NCI-H748 treated with DMSO at 0.1 percent for 48 hours (cell line): ENCODE measurements around the gene REN.

Source experiments
- DNase-seq: peaks from one replicate; lab custom pipeline; 2025; lab: John Stamatoyannopoulos, UW

Gene REN

DNA sequence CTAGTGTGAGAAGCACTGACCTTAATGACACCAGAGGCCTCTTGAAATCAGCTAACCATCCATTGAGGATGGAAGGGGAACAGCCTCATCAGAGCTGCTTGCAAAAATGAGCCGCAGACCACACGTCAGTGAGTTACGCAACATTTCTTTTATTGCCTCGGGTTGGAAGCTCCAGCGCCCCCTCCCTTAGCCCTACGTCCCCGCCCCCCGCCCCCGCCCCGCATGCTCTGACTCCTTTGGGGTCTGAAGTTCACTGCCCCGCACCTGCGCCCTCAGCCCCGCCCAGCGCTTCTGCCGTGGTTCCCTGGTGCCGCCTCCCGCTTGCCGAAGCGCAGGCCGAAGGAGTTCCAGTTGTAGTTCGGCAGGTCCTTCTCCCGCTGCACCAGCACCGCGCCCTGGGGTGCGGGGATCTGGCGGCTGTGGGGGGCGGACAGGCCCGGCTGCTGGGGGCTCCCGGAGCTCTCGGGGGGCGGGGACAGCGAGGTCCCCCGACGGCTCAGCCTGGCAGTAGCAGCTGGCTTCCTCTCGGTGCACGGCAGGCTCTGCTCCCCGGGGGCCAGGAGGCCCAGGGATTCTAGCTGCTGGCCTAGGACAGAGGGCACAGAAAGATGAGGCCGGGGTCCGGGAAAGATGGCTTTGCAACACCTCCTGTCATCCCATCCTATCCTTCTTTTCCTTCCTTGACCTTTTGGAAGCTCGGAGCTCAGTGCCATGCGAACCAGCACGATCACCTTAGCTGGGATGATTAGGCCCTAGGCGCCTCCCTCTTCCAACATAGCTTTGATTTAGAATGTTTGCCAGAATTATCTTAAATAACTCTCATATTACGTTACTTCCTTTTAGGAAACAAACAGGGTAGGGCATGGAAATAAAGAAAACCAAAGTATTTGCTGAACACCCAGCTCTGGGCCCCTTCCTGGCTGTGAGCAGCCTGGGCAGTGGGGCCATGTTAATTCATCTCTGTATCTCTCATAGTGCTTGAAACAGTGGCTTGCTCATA, 24.4 kb upstream of the REN start:
- no peak for DNase-seq

DNA sequence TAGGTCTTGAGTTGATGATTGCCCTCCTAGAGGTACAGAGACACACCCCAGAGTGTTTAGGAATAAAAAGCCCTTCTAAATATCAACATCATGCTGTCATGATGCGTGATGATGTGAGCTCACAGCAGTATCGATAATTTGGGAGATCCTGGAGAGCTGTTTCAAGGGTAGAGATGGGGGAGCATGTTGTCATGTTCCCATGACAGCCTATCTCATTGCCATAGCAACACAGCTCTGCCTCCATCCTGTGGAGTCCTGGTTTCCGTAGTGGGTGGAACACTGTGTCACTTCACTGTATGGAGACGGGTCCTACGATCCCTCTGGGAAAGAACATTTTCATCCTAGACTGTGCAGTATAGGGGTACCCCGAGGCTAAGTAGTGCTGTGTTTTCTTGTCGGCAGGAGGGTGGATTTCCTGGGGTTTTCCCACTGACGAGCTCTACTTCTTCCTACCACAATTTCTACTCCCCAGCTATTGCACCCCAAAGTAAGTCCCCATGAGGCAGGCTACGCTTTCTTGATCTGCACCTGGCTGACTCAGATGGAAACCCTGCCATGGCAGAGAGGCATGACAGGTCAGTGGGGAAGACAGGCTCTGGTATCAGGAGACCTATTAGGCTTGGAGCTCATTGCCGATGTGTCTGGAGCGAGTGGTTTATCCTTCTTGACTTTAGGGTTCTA, 23.0 kb upstream of the REN start:
- DNase-seq, result no peak

DNA sequence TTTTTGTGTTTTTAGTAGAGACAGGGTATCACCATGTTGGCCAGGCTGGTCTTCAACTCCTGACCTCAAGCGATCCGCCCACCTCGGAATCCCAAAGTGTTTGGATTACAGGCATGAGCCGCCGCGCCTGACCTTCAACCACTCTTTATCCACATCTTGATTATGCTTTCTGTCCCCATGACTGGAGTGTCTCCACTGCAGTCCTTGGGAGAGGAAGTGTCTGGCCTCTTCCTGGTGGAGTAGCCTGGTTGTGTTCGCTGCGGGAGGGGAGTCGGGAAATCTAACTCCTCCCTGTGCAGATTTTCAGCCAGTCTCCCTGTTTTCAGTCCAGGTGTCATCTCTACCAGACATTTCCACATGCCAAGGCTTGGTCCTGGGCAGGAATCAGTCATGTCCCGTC, 20.5 kb upstream of the REN start:
- DNase-seq, result no peak

DNA sequence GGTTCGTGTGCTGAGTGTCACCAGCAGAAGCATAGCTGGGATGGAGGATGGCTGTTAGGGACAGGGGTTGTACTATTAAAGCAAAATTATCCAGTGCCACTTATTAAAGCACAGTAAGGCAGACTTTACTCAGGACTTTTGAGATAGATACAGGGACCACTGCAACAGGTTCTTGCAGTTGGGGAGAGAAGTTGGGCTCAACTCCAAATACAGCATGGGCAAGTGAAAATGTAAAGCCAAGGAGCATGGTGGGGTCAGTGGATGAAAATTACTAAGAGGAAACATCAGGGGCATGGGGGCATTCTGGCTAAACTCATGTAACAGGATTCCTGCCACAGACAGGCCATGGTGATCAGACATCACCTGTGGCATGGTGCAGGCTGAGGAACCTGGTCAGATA, 15.0 kb upstream of the REN start:
- no peak for DNase-seq

DNA sequence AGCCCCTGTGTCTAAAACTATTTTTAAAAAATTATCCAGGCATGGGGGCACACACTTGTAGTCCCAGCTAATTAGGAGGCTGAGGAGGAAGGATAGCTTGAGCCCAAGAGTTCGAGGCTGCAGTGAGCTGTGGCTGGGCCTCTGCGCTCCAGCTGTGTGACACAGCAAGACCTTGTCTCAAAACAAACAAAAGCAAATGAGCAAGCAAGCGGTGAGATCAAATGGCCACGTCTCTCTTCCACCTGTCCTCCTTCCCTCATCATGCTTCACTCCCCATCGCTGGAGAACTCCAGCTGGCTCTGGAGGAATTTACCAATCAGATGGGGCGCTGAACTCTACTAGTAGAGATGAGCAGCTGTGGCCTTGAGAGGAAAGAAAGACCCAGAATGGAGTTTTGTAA, 14.0 kb upstream of the REN start:
- no peak for DNase-seq

DNA sequence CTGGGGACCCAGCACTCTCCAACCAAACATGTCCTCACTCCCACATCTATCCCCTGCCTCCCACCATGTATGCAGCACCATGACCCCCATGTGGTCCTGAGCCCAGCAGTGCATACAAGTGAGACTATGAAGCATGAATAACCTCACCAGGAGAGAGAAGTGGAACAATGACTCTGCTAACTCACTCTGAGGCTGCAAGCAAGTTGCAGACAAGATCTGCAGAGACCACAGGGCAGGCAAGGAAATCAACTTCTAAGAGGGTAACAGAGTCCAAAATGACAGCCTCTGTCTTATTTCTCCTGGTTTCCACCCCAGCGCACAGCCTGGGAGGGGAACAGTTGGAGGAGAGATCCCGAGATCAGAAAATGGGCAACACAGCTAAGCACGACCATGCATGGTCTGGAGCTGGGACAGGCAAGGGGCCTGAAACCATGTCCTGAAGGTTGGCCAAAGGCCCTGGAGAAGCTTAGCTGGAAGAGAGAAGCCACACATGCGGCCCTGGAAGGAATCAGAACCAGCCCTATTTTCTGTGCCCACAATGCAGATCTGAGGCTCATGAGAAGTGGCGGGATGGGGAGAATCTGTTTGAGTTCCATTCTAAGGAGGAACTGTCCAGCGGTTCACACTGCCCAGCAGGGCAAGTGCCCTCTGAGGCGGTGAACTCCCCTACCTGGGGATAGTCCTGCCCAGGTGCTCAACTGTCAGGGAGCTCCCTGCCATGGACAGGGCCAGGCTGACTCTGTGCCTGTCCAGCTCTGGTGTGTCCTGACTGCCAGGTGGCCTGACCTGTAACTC, 12.5 kb upstream of the REN start:
- DNase-seq, result no peak

DNA sequence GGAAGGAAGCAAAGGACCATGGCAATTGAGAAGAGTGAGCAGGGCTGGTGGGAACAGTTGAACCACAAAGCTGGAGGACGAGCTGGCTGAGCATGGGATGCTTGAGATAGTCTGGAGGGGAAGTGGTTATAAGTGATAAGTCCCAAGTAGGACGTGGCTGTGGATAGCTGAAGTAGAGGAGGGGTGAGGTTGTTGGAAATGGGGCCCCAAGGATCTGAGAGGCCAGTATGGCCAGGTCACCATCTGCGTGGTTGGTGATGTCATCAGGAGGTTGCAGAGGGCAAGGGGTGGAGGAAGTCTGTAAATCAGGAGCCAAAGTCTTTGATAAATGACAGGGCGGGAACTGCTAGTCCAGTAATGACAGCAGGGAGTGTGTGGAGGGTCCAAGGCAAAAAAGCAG, 11.0 kb upstream of the REN start:
- DNase-seq, result no peak

DNA sequence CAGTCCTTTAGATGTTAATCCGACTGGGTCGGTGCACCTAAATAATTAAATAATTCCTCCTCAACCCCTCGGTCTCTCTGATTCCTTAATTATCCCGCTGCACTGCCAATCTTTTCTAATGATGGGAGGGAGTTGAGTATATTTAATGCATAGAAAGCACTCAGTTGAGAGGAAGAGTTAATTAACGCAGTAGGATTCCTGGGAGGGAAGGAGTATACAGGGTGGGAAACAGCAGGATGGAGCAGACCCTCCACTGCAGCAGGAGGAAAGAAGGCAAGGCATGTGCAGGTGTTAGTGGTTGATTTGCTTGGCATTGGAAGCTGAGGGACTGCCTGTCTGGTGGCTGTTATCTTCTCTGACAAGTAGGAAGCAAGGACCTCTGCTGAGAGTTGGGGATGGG, 9.9 kb upstream of the REN start:
- DNase-seq, result no peak

DNA sequence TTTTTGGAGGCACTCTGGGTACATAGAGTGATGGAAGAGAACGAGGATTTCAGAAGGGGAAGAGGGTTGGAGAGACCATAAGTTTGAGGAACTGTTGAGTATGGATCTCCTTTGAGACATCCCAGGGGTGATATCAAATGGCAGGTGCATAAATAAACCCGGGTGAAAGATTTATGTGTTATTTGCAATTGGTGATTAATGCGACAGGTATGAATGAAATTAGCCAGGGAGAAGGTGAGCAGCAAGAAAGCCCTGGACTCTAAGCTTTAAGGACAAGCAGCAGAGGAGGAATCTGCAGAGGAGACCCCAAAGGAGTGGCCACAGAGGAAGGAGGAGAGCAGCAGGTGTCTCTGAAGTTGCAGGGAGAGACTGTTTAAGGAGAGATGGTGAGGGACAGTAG, 8.8 kb upstream of the REN start:
- no peak for DNase-seq

DNA sequence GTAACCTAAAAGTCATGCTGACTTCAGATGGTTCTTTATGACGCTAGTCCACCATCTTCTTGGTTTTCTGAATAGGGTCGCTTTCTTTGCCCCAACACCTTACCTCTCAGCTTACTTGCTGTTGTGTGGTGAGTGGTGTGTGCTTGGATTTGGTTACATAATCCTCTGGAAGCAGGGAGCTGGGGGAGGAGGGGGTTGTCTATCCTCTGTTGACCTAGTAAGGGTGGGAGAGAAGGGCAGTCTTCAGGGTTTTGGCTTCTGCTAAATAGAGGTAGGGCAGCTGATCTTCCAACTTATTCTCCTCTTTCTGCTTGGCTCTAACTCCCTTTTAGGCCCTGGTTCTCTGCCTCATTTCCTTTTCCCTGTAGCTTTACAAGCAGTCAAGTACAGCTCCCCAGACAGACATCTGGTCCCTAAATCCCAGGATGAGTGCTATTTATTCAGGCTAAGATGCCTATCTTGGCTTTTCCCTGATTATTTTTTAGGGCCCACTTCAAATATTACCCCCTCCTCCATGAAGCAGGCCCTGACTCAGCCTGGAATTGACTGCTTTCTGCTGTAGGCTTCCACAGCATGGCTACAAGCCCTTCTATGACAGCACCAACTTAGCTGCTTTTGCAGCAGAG, 6.4 kb upstream of the REN start:
- no peak for DNase-seq

DNA sequence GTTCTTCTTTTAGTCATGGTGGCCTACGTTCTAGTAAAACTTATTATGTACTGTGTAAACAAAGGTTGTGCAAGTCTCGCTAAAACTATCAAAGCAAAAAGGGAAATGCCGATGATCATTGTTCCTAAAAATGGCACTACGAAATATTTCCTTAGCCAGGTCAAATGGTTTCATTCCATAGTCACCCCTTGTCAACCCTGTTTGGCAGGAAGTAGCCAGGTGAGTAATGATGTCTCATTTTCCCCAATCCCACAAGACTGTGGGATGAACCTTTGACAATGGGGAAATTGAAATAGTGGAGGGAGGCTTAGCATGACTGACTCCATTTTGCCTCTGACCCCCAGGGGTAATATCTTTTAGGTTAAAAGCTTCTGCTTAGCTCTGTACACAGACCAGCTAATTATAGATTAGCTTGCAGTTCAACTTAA, 5.6 kb upstream of the REN start:
- no peak for DNase-seq

DNA sequence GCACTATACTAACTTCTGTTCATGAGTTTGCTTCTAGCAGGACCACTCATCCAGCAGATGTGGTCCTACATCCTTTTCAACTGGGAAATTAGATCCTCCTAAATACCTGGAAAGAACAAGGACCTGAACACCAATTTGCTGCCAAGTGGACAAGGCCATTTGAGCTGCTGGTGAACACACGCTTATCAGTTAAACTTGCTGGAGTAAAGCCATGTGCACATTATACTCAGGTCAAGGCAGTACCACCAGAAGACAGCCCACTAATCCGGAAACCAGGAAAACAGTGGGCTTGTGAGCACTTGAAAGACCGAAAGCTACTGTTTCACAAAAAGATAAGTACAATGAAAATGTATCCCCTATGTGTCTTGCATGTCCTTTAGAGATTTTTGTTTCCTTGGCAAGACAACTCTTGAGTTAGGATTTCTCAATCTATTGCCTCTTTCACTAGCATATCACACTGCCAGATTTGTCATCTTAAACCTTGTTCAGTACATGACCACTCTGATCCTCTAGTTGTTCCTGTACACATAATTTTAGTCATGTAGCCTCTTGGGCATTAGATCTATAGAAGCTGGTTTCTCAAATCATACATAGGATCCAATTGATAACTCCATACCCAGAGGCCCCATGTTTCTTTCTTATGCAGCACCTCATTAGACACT, 4.5 kb upstream of the REN start:
- DNase-seq, result no peak

DNA sequence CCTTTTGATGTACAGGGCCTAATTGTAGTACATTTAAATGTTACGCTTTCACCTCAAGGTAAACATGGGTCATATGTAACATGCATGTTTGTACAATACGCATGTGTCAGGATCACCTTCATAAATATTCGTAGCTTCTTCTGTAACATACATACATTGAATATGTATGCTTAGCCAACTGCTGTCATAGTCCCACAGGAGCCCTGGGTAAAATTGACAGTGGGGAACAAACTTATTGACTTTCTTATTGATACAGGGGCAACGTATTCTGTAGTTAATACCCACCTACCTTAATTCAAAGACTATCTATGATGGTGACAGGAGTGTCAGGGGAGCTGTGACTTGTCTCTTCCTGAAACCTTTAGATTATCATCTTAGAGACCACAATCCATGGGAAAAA, 3.7 kb upstream of the REN start:
- DNase-seq, result no peak

DNA sequence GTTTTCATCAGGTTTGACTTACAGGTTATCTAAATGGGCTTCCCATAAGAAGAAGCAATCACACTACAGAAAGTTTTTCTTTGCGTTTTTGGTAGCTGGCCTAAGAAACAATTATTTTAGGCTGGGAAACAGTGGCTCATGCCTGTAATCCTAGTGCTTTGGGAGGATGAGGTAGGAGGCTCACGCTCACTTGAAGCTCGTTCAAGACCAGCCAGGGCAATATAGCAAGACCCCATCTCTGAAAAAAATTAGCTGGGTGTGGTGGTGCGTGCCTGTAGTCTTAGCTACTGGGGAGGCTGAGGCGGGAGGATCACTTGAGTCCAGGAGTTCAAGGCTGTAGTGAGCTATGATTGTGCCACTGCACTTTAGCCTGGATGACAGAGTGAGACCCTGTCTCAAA, 1.6 kb upstream of the REN start:
- DNase-seq, result no peak

DNA sequence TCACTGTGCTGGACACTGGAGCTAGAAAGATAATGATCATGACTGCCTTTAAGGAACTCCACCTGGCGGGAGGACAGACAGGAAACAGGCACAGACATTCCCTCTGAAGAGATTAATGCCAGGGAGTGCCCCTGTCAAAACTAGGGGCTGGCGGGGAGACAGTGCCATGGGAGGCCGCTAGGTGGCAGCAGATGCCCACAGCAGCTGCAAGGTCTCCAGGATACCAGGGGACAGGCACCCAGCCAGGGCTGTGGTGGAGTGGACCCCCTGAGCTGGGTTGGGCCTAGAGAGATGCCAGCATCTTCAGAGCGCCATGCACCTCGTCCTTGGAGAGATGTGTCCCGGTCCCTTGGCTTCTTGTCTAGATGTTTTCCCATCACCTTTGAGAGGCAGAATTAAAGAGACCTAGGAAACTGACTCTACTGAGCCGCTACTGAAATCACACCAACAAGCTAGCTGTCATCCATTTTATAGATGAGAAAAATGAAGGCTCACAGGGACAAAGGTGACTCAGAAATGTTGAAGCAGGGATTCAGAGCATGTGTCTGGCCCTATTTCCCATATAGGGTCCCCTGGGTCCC, 3.6 kb downstream of the REN start:
- DNase-seq, result peak; percentile 45

DNA sequence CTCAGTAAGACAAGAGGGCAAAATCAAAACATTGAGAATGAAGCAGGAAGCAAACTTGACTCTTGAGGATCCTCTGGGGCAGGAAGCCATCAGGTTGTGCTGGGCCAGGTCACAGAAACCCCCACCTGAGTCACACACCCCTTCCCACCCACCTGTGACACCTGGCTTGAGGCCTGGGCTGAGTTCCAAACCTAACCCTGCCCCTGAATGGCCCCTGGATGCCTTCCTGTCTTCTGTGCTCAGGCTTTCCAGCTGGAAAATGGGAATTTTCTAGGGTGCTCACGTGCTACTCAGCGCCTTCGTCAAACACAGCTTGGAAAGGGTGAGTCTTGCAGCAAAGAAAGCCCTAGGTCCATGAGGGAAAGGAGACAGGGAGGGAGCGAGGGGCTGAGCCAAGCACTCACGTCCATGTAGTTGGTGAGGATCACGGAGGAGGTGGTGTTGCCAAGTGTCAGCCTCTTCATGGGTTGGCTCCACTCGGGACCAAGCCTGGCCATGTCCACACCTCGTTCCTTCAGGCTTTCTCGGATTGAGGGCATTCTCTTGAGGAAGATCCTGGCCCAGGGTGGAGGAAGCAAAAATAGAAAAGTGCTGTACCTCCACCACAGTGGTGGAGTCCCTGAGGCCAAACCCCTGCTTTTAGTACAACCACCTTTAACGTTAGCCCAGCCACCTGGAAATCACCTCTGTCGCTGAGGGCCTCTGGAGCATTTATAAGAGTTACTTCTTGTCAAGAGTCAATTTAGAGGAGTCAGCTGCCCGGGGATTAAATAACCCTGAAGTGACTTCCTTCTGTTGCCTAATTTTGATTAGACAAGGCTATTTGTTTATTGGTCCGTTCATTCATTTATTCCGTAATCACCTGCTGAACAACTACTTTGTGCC, 4.3 kb downstream of the REN start:
- DNase-seq, result no peak

DNA sequence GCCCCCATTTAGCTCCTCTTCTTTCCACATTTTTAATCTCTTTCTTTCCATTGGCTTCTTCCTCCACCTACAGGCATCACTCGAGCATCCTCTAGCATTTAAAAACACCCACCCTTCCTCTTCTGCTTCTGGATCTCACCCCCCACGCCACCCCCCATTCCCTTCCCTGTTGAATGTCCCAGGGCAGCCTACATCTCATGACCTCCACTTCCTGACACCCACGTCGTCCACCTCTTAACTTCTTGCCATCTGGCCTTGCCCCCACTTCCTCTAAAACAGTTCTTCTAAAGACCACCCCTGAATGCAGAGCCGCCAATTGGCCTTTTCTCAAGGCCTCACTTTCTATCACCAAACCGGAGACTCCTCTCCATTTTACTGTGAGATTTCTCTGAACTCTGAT, 8.2 kb downstream of the REN start:
- DNase-seq, result no peak

DNA sequence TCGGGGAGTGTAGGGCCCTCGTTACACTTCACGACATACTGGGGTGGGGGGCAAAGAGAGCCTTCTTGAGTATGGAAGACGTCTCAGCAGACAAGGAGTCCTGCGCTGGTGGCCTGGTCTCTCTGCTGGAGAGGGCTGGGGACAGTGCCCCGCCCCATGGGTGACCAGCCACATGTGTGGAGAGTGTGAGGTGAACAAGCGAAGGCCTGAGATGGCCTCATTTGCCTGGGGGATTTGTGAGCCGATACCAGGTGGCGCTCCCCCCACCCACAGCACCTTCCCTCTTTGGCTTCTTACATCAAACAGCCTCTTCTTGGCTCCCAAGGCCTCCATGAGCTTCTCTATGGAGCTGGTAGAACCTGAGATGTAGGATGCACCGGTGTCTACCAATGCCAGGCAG, 10.3 kb downstream of the REN start:
- no peak for DNase-seq

DNA sequence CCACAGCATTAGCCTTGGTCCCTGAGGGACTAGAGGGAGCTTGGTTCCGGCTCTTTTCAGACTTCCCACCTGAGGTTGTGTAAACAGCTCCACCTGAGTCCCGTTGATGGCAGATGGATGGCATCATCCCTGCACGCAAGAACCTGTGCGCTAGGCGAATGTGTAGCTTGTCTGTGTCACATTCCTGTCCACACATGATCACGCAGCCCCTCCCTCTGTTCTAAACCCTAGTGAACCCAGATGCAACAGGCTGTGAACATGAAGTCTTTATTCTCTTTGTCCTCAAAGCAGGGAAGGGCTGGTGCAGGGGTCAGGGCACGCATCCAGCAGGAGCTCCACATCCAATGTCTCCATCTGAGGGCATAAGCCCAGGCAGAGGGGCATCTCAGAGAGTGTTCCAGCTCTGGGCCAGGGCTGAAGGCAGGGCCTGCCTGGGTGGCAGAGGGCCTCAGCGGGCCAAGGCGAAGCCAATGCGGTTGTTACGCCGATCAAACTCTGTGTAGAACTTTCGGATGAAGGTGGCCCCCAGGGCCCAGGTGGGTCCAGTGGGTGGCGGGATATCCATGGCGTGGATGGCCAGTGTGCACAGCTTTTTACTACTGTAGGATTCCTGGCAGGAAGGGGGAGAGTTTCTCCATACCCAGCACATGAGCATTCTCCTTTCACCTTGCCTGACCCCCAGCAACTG, 11.4 kb downstream of the REN start:
- no peak for DNase-seq

DNA sequence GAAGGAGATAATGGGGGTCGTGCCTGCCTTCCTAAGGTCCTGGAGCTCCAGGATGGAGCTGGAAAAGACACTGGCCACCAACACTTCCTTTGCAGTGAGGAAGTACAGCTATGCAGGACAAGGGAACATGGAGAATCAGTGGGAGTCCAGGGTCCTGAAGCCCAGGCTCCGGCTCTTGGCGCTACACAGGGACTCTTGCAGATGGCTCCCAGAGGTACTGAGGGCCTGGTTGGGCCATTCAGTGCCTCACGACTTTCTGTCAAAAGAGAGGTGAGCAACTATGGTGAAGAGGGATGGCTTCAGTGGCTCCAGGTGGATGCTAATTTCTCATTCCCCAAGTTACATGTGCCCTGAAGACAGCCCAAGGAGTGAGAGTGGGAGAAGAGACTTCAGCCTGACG, 12.5 kb downstream of the REN start:
- no peak for DNase-seq
